ENCODE data around the gene COL11A1. TPM values are rescaled to one million over a fixed set of nuclear protein-coding genes. Genes with fewer than 3 reads are reported as not detected.

The COL11A1 gene
- total RNA-seq, 4 donors from 2014 or later = 0.16 TPM; not detected in 3

DNA sequence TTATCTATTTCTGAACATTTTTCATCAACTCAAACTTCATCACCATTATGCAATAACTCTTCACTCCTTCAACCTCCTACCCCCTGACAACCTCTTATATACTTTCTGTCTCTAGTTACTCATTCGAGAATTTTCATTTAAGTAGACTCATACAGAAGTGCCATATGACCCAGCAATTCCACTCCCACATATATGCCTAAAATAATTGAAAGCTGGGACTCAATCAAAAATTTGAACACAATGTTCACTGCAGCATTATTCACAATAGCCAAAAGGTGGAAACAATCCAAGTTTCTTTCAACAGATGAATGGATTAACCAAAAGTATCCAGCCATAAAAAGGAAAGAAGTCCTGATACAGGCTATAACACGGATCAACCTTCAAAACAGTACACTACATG lies 24.1 kb downstream of the COL11A1 start:
- 27 to 31% methylated on average over 2 of the region's 2 CpGs for WGBS, 2 donors (ENCODE audit: low coverage in 1 of 2)
- DNase-seq = no peak
- Histone ChIP-seq H3K27ac (no peak overlapping the region), H3K27me3 (no peaks in the 10 kb centered on the region), H3K9me3 (no peaks in the 10 kb centered on the region), H3K36me3 (no peaks in the 10 kb centered on the region), H3K4me3 (no peak overlapping the region), H3K4me1 (no peaks in the 10 kb centered on the region)
- TF ChIP-seq EP300 (IDR thresholded peaks at IDR 0.05; ENCODE audit: low read depth) (no peak), POLR2AphosphoS5 (IDR thresholded peaks at IDR 0.05) (no peak)
- TF ChIP-seq, protein P1, sequence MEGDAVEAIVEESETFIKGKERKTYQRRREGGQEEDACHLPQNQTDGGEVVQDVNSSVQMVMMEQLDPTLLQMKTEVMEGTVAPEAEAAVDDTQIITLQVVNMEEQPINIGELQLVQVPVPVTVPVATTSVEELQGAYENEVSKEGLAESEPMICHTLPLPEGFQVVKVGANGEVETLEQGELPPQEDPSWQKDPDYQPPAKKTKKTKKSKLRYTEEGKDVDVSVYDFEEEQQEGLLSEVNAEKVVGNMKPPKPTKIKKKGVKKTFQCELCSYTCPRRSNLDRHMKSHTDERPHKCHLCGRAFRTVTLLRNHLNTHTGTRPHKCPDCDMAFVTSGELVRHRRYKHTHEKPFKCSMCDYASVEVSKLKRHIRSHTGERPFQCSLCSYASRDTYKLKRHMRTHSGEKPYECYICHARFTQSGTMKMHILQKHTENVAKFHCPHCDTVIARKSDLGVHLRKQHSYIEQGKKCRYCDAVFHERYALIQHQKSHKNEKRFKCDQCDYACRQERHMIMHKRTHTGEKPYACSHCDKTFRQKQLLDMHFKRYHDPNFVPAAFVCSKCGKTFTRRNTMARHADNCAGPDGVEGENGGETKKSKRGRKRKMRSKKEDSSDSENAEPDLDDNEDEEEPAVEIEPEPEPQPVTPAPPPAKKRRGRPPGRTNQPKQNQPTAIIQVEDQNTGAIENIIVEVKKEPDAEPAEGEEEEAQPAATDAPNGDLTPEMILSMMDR (IDR thresholded peaks at IDR 0.05) = no peak
- intact Hi-C loops (cut with DNase I; ENCODE audit: low total_unique reads) (no loop called here), in situ Hi-C loops (cut with MboI; ENCODE audit: low pct_ligation_motif_present in 1 of 4, low pct_unique_long_range_greater_than_20kb in 1 of 4, low sequenced_read_pairs in 3 of 4) (no loop called here)

GRCh38 chr1:103075316-103076000 lies 32.9 kb downstream of the COL11A1 start:
- in situ Hi-C loops (cut with MboI; ENCODE audit: low pct_ligation_motif_present in 1 of 4, low pct_unique_long_range_greater_than_20kb in 1 of 4, low sequenced_read_pairs in 3 of 4) = no loop called here
- H3K4me3 ChIP-seq = no peak overlapping the region
- TF ChIP-seq POLR2A (IDR thresholded peaks at IDR 0.05) (no peak), EP300 (IDR thresholded peaks at IDR 0.05; ENCODE audit: low read depth) (no peak), POLR2AphosphoS5 (IDR thresholded peaks at IDR 0.05) (no peak)
- TF ChIP-seq, protein P1 (IDR thresholded peaks at IDR 0.05) = no peak
- no peaks in the 10 kb centered on the region for H3K9me3 ChIP-seq
- no peaks in the 10 kb centered on the region for H3K4me1 ChIP-seq
- H3K27me3 ChIP-seq = no peaks in the 10 kb centered on the region
- H3K27ac ChIP-seq = no peak overlapping the region
- 67 to 68% methylated on average over 2 of the region's 2 CpGs for WGBS, 2 donors (ENCODE audit: low coverage in 1 of 2)
- intact Hi-C loops (cut with DNase I; ENCODE audit: low total_unique reads) = no loop called here
- DNase-seq = no peak
- no peaks in the 10 kb centered on the region for H3K36me3 ChIP-seq

GRCh38 chr1:103074224-103074623 lies 34.1 kb downstream of the COL11A1 start:
- Histone ChIP-seq H3K27me3 (no peaks in the 10 kb centered on the region), H3K9me3 (no peaks in the 10 kb centered on the region), H3K4me3 (no peak overlapping the region), H3K4me1 (no peaks in the 10 kb centered on the region), H3K36me3 (no peaks in the 10 kb centered on the region), H3K27ac (no peak overlapping the region)
- in situ Hi-C loops (cut with MboI; ENCODE audit: low pct_ligation_motif_present in 1 of 4, low pct_unique_long_range_greater_than_20kb in 1 of 4, low sequenced_read_pairs in 3 of 4) (no loop called here), intact Hi-C loops (cut with DNase I; ENCODE audit: low total_unique reads) (no loop called here)
- DNase-seq = no peak
- 74 to 78% methylated on average over 6 of the region's 6 CpGs for WGBS, 2 donors (ENCODE audit: low coverage in 1 of 2)
- TF ChIP-seq, protein P1 (IDR thresholded peaks at IDR 0.05) = no peak
- TF ChIP-seq POLR2A (IDR thresholded peaks at IDR 0.05) = no peak
- TF ChIP-seq EP300 (IDR thresholded peaks at IDR 0.05; ENCODE audit: low read depth) = no peak
- TF ChIP-seq POLR2AphosphoS5 (IDR thresholded peaks at IDR 0.05) = no peak

GRCh38 chr1:103069201-103069600 lies 39.1 kb downstream of the COL11A1 start:
- H3K27me3 ChIP-seq = no peaks in the 10 kb centered on the region
- intact Hi-C loops (cut with DNase I; ENCODE audit: low total_unique reads) (no loop called here), in situ Hi-C loops (cut with MboI; ENCODE audit: low pct_ligation_motif_present in 1 of 4, low pct_unique_long_range_greater_than_20kb in 1 of 4, low sequenced_read_pairs in 3 of 4) (no loop called here)
- no peak for DNase-seq
- H3K36me3 ChIP-seq = no peaks in the 10 kb centered on the region
- TF ChIP-seq EP300 (IDR thresholded peaks at IDR 0.05; ENCODE audit: low read depth) (no peak), POLR2AphosphoS5 (IDR thresholded peaks at IDR 0.05) (no peak), POLR2A (IDR thresholded peaks at IDR 0.05) (no peak)
- TF ChIP-seq, protein P1 (IDR thresholded peaks at IDR 0.05) = no peak
- no peak overlapping the region for H3K4me3 ChIP-seq
- 16 to 37% methylated on average over 2 of the region's 2 CpGs for WGBS, 2 donors (ENCODE audit: low coverage in 1 of 2)
- H3K4me1 ChIP-seq = no peaks in the 10 kb centered on the region
- no peaks in the 10 kb centered on the region for H3K9me3 ChIP-seq
- H3K27ac ChIP-seq = no peak overlapping the region

Data from transverse colon (tissue), 4 donors.